CD4-positive, alpha-beta memory T cell (primary cell): Measurements from ENCODE around the gene PDE4D. TPM values are rescaled to one million over a fixed set of nuclear protein-coding genes. Genes with fewer than 3 reads are reported as not detected.

Source experiments
- CTCF ChIA-PET: fragments of 350-600 bp; sonication (Branson Sonifier 250); formaldehyde crosslinking; loops from one replicate; lab custom pipeline; 2021; ENCODE audit warnings: inconsistent platforms; ENCODE audit not compliant: partially characterized antibody; lab: Charles Lee
- POLR2A ChIA-PET: fragments of 350-600 bp; sonication (Branson Sonifier 250); formaldehyde crosslinking; loops from one replicate; lab custom pipeline; 2021; ENCODE audit not compliant: partially characterized antibody; lab: Charles Lee
- DNase-seq, 5 donors: peaks; one replicate each; pipeline versions ENCODE4 v3.0.0 to v3.0.0-alpha.2; 2020 to 2022; ENCODE audit warnings: mixed read lengths in 1 of 5
- H3K27ac ChIP-seq: one replicate; pipeline ENCODE4 v1.7.0; 2013; ENCODE audit warnings: low read depth, low read length
- H3K27me3 ChIP-seq: 2 replicates; pipeline ENCODE4 v1.7.0; 2013; ENCODE audit warnings: mild to moderate bottlenecking, low read length, moderate library complexity; ENCODE audit not compliant: insufficient read depth
- H3K36me3 ChIP-seq: 2 replicates; pipeline ENCODE4 v1.7.0; 2013; ENCODE audit warnings: mild to moderate bottlenecking, low read length, moderate library complexity; ENCODE audit not compliant: insufficient read depth
- H3K4me1 ChIP-seq: 2 replicates; pipeline ENCODE4 v1.7.0; 2013; ENCODE audit warnings: mild to moderate bottlenecking, low read length, moderate library complexity; ENCODE audit not compliant: insufficient read depth
- H3K4me3 ChIP-seq, 2 donors: one replicate each; pipeline ENCODE4 v1.7.0; 2013; ENCODE audit warnings: low read length in 2 of 2, mild to moderate bottlenecking in 1 of 2
- H3K9me3 ChIP-seq, 2 donors: one replicate each; pipeline ENCODE4 v1.7.0; 2013; ENCODE audit warnings: low read length in 2 of 2, control low read depth in 1 of 2; ENCODE audit not compliant: control insufficient read depth in 1 of 2
- H3K27ac Mint-ChIP-seq, 7 donors: one replicate each; pipeline ENCODE4 v1.8.0; 2020 to 2021; ENCODE audit warnings: mixed read lengths in 7 of 7, mild to moderate bottlenecking in 6 of 7, inconsistent platforms in 3 of 7, moderate library complexity in 3 of 7
- H3K27me3 Mint-ChIP-seq, 2 donors: one replicate each; pipeline ENCODE4 v1.8.0; 2020 to 2021; ENCODE audit warnings: mixed read lengths in 2 of 2
- H3K36me3 Mint-ChIP-seq, 2 donors: one replicate each; pipeline ENCODE4 v1.8.0; 2020 to 2021; ENCODE audit warnings: mixed read lengths in 2 of 2, inconsistent platforms in 1 of 2, mild to moderate bottlenecking in 1 of 2
- H3K4me1 Mint-ChIP-seq, 4 donors: one replicate each; pipeline ENCODE4 v1.8.0; 2020 to 2021; ENCODE audit warnings: mixed read lengths in 4 of 4, mild to moderate bottlenecking in 1 of 4
- H3K4me3 Mint-ChIP-seq, 8 donors: one replicate each; pipeline ENCODE4 v1.8.0; 2020 to 2021; ENCODE audit warnings: mixed read lengths in 8 of 8, mild to moderate bottlenecking in 7 of 8, moderate library complexity in 6 of 8, inconsistent platforms in 3 of 8
- H3K9me3 Mint-ChIP-seq, 8 donors: one replicate each; pipeline ENCODE4 v1.8.0; 2020 to 2021; ENCODE audit warnings: mixed read lengths in 8 of 8, mild to moderate bottlenecking in 5 of 8, inconsistent platforms in 3 of 8, moderate library complexity in 1 of 8
- intact Hi-C: fragments of 100-400 bp; cut with micrococcal nuclease; formaldehyde crosslinking; loops from one replicate; pipeline ENCODE4 v1.15.1; 2023
- polyA plus RNA-seq, 2 donors: library from polyadenylated mRNA; unstranded; fragments of 300-500 nt; fragmentation: Illumina TruSeq; gene quantifications; one replicate each; pipeline ENCODE4 v1.2.3, GENCODE V29; 2021
- total RNA-seq, 2 experiments: library from RNA; stranded (reverse); gene quantifications; one replicate each; pipeline ENCODE4 v1.2.3, GENCODE V29; 2021

The PDE4D gene
- total and polyA plus RNA-seq, 4 experiments from 2014 or later = 12.3 to 49.7 (median 30.3) TPM

- Histone ChIP-seq H3K36me3 (no peaks in the 10 kb centered on the region), H3K9me3 (no peaks in the 10 kb centered on the region), H3K4me1 (no peaks in the 10 kb centered on the region), H3K27ac (no peak overlapping the region), H3K27me3 (no peaks in the 10 kb centered on the region), H3K4me3 (no peak overlapping the region)
- POLR2A ChIA-PET = interaction anchor here (0.7 kb wide), 1 partner anchor 141 kb away, joined by 3 read pairs; no protein-coding TSS in a partner anchor
- Mint-ChIP-seq H3K36me3 (no peaks in the 10 kb centered on the region), H3K4me1 (no peaks in the 10 kb centered on the region), H3K9me3 (no peaks in the 10 kb centered on the region), H3K4me3 (no peak overlapping the region), H3K27me3 (peaks cover 2 to 12% of the 10 kb centered on the region in 2 donors), H3K27ac (no peak overlapping the region)
- intact Hi-C loops = no loop called here
- CTCF ChIA-PET = interaction anchor here (1.1 to 8.4 kb wide), 5 partner anchors 7 to 294 kb away, joined by 3 to 98 read pairs (median 4); no protein-coding TSS in a partner anchor
- no peak for DNase-seq
Observed at GRCh38 chr5:59180515-59180914, 713.0 kb downstream of the PDE4D start.

GRCh38 chr5:59179704-59180103, 713.8 kb downstream of the PDE4D start:
- H3K27me3 ChIP-seq = no peaks in the 10 kb centered on the region
- no peak overlapping the region for H3K4me3 Mint-ChIP-seq
- intact Hi-C loops = no loop called here

GRCh38 chr5:59178482-59178881, 715.0 kb downstream of the PDE4D start:
- no peak overlapping the region for H3K4me3 Mint-ChIP-seq
- H3K4me1 Mint-ChIP-seq = no peaks in the 10 kb centered on the region
- H3K27ac Mint-ChIP-seq = no peak overlapping the region
- Histone ChIP-seq H3K36me3 (no peaks in the 10 kb centered on the region), H3K27me3 (no peaks in the 10 kb centered on the region), H3K27ac (no peak overlapping the region), H3K4me1 (no peaks in the 10 kb centered on the region), H3K9me3 (no peaks in the 10 kb centered on the region), H3K4me3 (no peak overlapping the region)
- H3K36me3 Mint-ChIP-seq = no peaks in the 10 kb centered on the region
- CTCF ChIA-PET = interaction anchor here (0.9 to 8.4 kb wide), 7 partner anchors 9 to 292 kb away, joined by 3 to 98 read pairs (median 3); no protein-coding TSS in a partner anchor
- POLR2A ChIA-PET = no interaction called here
- intact Hi-C loops = no loop called here
- H3K27me3 Mint-ChIP-seq = peaks cover 2 to 9% of the 10 kb centered on the region in 2 donors
- H3K9me3 Mint-ChIP-seq = no peaks in the 10 kb centered on the region
- DNase-seq = no peak

More at GRCh38 chr5:59179704-59180103, 713.8 kb downstream of the PDE4D start:
- Mint-ChIP-seq H3K9me3 (no peaks in the 10 kb centered on the region), H3K27ac (no peak overlapping the region), H3K36me3 (no peaks in the 10 kb centered on the region), H3K4me1 (no peaks in the 10 kb centered on the region), H3K27me3 (peaks cover 2 to 9% of the 10 kb centered on the region in 2 donors)
- no peak overlapping the region for H3K4me3 ChIP-seq
- no peaks in the 10 kb centered on the region for H3K9me3 ChIP-seq
- H3K4me1 ChIP-seq = no peaks in the 10 kb centered on the region
- ChIA-PET POLR2A (no interaction called here), CTCF (interaction anchor here (1.1 to 8.4 kb wide), 4 partner anchors 8 to 293 kb away, joined by 3 to 98 read pairs (median 4); no protein-coding TSS in a partner anchor)
- H3K27ac ChIP-seq = no peak overlapping the region
- no peaks in the 10 kb centered on the region for H3K36me3 ChIP-seq
- no peak for DNase-seq

GRCh38 chr5:59178071-59178470, 715.5 kb downstream of the PDE4D start:
- no peak overlapping the region for H3K4me3 ChIP-seq
- H3K9me3 ChIP-seq = no peaks in the 10 kb centered on the region
- Mint-ChIP-seq H3K36me3 (no peaks in the 10 kb centered on the region), H3K27ac (no peak overlapping the region), H3K27me3 (peaks cover 2 to 7% of the 10 kb centered on the region in 2 donors), H3K4me3 (no peak overlapping the region), H3K9me3 (no peaks in the 10 kb centered on the region), H3K4me1 (no peaks in the 10 kb centered on the region)
- no peaks in the 10 kb centered on the region for H3K4me1 ChIP-seq
- no peak overlapping the region for H3K27ac ChIP-seq
- H3K27me3 ChIP-seq = no peaks in the 10 kb centered on the region
- ChIA-PET POLR2A (no interaction called here), CTCF (interaction anchor here (0.9 to 8.4 kb wide), 8 partner anchors 9 to 291 kb away, joined by 3 to 184 read pairs (median 4); no protein-coding TSS in a partner anchor)
- no peak for DNase-seq
- intact Hi-C loops = no loop called here
- no peaks in the 10 kb centered on the region for H3K36me3 ChIP-seq

- no peaks in the 10 kb centered on the region for H3K36me3 ChIP-seq
- CTCF ChIA-PET = interaction anchor here (1.1 to 8.4 kb wide), 7 partner anchors 10 to 291 kb away, joined by 3 to 184 read pairs (median 3); no protein-coding TSS in a partner anchor
- Mint-ChIP-seq H3K36me3 (no peaks in the 10 kb centered on the region), H3K27ac (no peak overlapping the region), H3K4me3 (no peak overlapping the region), H3K27me3 (peaks cover 1 to 4% of the 10 kb centered on the region in 2 donors), H3K9me3 (no peaks in the 10 kb centered on the region), H3K4me1 (no peaks in the 10 kb centered on the region)
- no peaks in the 10 kb centered on the region for H3K9me3 ChIP-seq
- H3K27ac ChIP-seq = no peak overlapping the region
- H3K27me3 ChIP-seq = no peaks in the 10 kb centered on the region
- intact Hi-C loops = no loop called here
- H3K4me3 ChIP-seq = no peak overlapping the region
- DNase-seq = no peak
- H3K4me1 ChIP-seq = no peaks in the 10 kb centered on the region
- POLR2A ChIA-PET = no interaction called here
Observed at GRCh38 chr5:59177644-59178043, 715.9 kb downstream of the PDE4D start.

GRCh38 chr5:59174248-59174844, 719.2 kb downstream of the PDE4D start:
- intact Hi-C loops = loop anchor here (1.0 kb wide), 5 partner anchors 47 to 288 kb away; no protein-coding TSS in a partner anchor

GRCh38 chr5:59173578-59173977, 719.9 kb downstream of the PDE4D start:
- intact Hi-C loops = no loop called here
- DNase-seq = no peak

More at GRCh38 chr5:59174248-59174844, 719.2 kb downstream of the PDE4D start:
- no peak overlapping the region for H3K27ac ChIP-seq
- no peaks in the 10 kb centered on the region for H3K27me3 ChIP-seq
- Mint-ChIP-seq H3K9me3 (no peaks in the 10 kb centered on the region), H3K36me3 (no peaks in the 10 kb centered on the region), H3K4me3 (no peak overlapping the region), H3K4me1 (peaks cover 0 to 4% (median under 1%) of the 10 kb centered on the region in 4 donors), H3K27ac (peak overlapping the region in 2 of 7 donors; percentile 5 to 12), H3K27me3 (no peaks in the 10 kb centered on the region)
- peak; percentile 51 to 67 (median 57) for DNase-seq
- CTCF ChIA-PET = interaction anchor here (0.6 to 8.4 kb wide), 46 partner anchors 11 to 303 kb away, joined by 3 to 184 read pairs (median 5); no protein-coding TSS in a partner anchor
- POLR2A ChIA-PET = interaction anchor here (0.9 to 3.3 kb wide), 8 partner anchors 42 to 283 kb away, joined by 3 to 25 read pairs (median 10); no protein-coding TSS in a partner anchor
- no peaks in the 10 kb centered on the region for H3K36me3 ChIP-seq
- H3K9me3 ChIP-seq = no peaks in the 10 kb centered on the region
- no peak overlapping the region for H3K4me3 ChIP-seq
- no peaks in the 10 kb centered on the region for H3K4me1 ChIP-seq

More at GRCh38 chr5:59173578-59173977, 719.9 kb downstream of the PDE4D start:
- H3K4me1 ChIP-seq = no peaks in the 10 kb centered on the region
- no peaks in the 10 kb centered on the region for H3K9me3 Mint-ChIP-seq
- H3K36me3 ChIP-seq = no peaks in the 10 kb centered on the region
- no peaks in the 10 kb centered on the region for H3K36me3 Mint-ChIP-seq
- ChIA-PET CTCF (interaction anchor here (0.6 to 8.4 kb wide), 38 partner anchors 10 to 303 kb away, joined by 3 to 184 read pairs (median 6); no protein-coding TSS in a partner anchor), POLR2A (interaction anchor here (2.0 to 3.3 kb wide), 7 partner anchors 41 to 282 kb away, joined by 4 to 25 read pairs (median 11); no protein-coding TSS in a partner anchor)
- peaks cover 0 to 4% (median under 1%) of the 10 kb centered on the region in 4 donors for H3K4me1 Mint-ChIP-seq
- H3K27me3 ChIP-seq = no peaks in the 10 kb centered on the region
- H3K27me3 Mint-ChIP-seq = no peaks in the 10 kb centered on the region
- no peak overlapping the region for H3K4me3 Mint-ChIP-seq
- H3K27ac ChIP-seq = no peak overlapping the region
- H3K4me3 ChIP-seq = no peak overlapping the region
- H3K27ac Mint-ChIP-seq = no peak overlapping the region
- no peaks in the 10 kb centered on the region for H3K9me3 ChIP-seq
